HepG2 (cell line): ENCODE data around the gene PPCDC. TPM values are rescaled to one million over a fixed set of nuclear protein-coding genes. Genes with fewer than 3 reads are reported as not detected.

Experiments
- ATAC-seq: fragments of 200-7000 bp; cut with Tn5 transposase; 3 replicates; pipeline ENCODE4 v1.9.1; 2020; ENCODE audit warnings: mild to moderate bottlenecking, moderate library complexity
- BruUV-seq: library from RNA; stranded (reverse); fragments of 400-500 nt; replicated peaks from 2 replicates; lab custom pipeline; 2021; lab: Mats Ljungman, UMichigan
- CTCF ChIA-PET: fragments of 300-600 bp; formaldehyde crosslinking; extraction: SDS; loops from one replicate; lab custom pipeline; 2021; ENCODE audit warnings: low total read pairs, inconsistent platforms, low intra/inter-chr PET ratio; lab: Yijun Ruan, JAX
- POLR2A ChIA-PET: fragments of 350-600 bp; sonication (Branson Sonifier 250); formaldehyde crosslinking; loops from one replicate; lab custom pipeline; 2020; ENCODE audit warnings: antibody characterized with exemption, inconsistent platforms; lab: Yijun Ruan, JAX
- DNase-seq: peaks from one replicate; pipeline ENCODE4 v3.0.0-alpha.2; 2015; ENCODE audit warnings: low spot score
- FAIRE-seq: peaks from 3 replicates; lab custom pipeline; 2011; peaks lifted over from hg19 to GRCh38; lab: Jason Lieb, UNC
- H2AFZ ChIP-seq: one replicate; pipeline ENCODE4 v1.6.1; 2011; ENCODE audit warnings: low read length, inconsistent platforms
- H3K27ac ChIP-seq: fragments of 300-600 bp; 3 replicates; pipeline ENCODE4 v1.8.0; 2011; ENCODE audit warnings: mixed run types, mild to moderate bottlenecking, mixed read lengths, low read length, inconsistent platforms; ENCODE audit not compliant: insufficient read depth; ENCODE audit errors: extremely low read length
- H3K27me3 ChIP-seq, 2 experiments: fragments of 200-600 bp in 1 of 2; 2 replicates in 1 of 2; 3 replicates in 1 of 2; pipeline versions ENCODE4 v1.6.0 to v1.8.0; 2011; ENCODE audit warnings: low read length in 2 of 2, mild to moderate bottlenecking in 2 of 2, moderate library complexity in 2 of 2, inconsistent platforms in 1 of 2; ENCODE audit not compliant: insufficient read depth in 2 of 2, control insufficient read depth in 1 of 2
- H3K36me3 ChIP-seq, 2 experiments: fragments of 200-600 bp in 1 of 2; replicated peaks in 1 of 2; 2 replicates in 1 of 2; 3 replicates in 1 of 2; pipeline versions ENCODE4 v1.5.1 to v1.8.0; 2011; ENCODE audit warnings: low read length in 2 of 2, inconsistent platforms in 1 of 2; ENCODE audit not compliant: insufficient read depth in 2 of 2, control insufficient read depth in 1 of 2
- H3K4me1 ChIP-seq: 2 replicates; pipeline ENCODE4 v1.5.1; 2012; ENCODE audit warnings: low read length, inconsistent platforms; ENCODE audit not compliant: insufficient read depth
- H3K4me2 ChIP-seq: 2 replicates; pipeline ENCODE4 v1.6.0; 2011; ENCODE audit warnings: low read depth, low read length, inconsistent platforms
- H3K4me3 ChIP-seq, 3 experiments: fragments of 200-600 bp in 1 of 3; sonication (generic), shearing (Covaris generic) in 1 of 3; replicated peaks in 1 of 3; 2 replicates each; pipeline ENCODE4 v1.5.1; 2011 to 2016; ENCODE audit warnings: low read length in 3 of 3, inconsistent platforms in 2 of 3, low read depth in 2 of 3, mild to moderate bottlenecking in 2 of 3, control low read depth in 1 of 3, mixed read lengths in 1 of 3; ENCODE audit not compliant: insufficient read depth in 1 of 3
- H3K79me2 ChIP-seq: one replicate; pipeline ENCODE4 v1.6.1; 2011; ENCODE audit warnings: low read length, inconsistent platforms; ENCODE audit not compliant: insufficient read depth
- H3K9ac ChIP-seq: 2 replicates; pipeline ENCODE4 v1.6.0; 2011; ENCODE audit warnings: mild to moderate bottlenecking, low read depth, low read length, inconsistent platforms; ENCODE audit not compliant: insufficient read depth
- H3K9me3 ChIP-seq: 2 replicates; pipeline ENCODE4 v1.5.1; 2012; ENCODE audit warnings: mild to moderate bottlenecking, low read length
- H4K20me1 ChIP-seq: 2 replicates; pipeline ENCODE4 v1.6.0; 2011; ENCODE audit warnings: inconsistent platforms, mild to moderate bottlenecking, low read length, moderate library complexity; ENCODE audit not compliant: insufficient read depth
- CCDC6 ChIP-seq: sonication (generic); formaldehyde crosslinking; IDR thresholded peaks from 2 replicates; pipeline ENCODE4 v1.8.1; 2022; ENCODE audit warnings: mild to moderate bottlenecking, missing genetic modification reagents, moderate library complexity
- CHD4 ChIP-seq: fragments of 200-600 bp; sonication (generic); IDR thresholded peaks from 2 replicates; pipeline ENCODE4 v1.7.0; 2017; ENCODE audit warnings: mild to moderate bottlenecking, low read length, borderline replicate concordance
- DMAP1 ChIP-seq: IDR thresholded peaks from 2 replicates; pipeline ENCODE4 v1.6.1; 2016
- GATAD2A ChIP-seq: IDR thresholded peaks from 2 replicates; pipeline ENCODE4 v1.6.1; 2016
- GFI1 ChIP-seq: sonication (generic); formaldehyde crosslinking; IDR thresholded peaks from 2 replicates; pipeline ENCODE4 v1.5.0; 2020; ENCODE audit warnings: missing genetic modification reagents, mild to moderate bottlenecking, borderline replicate concordance
- HOXA5 ChIP-seq: sonication (generic); formaldehyde crosslinking; IDR thresholded peaks from 2 replicates; pipeline ENCODE4 v1.4.0; 2020; ENCODE audit warnings: missing genetic modification reagents
- KDM4B ChIP-seq: sonication (generic); formaldehyde crosslinking; IDR thresholded peaks from 2 replicates; pipeline ENCODE4 v1.4.0; 2020; ENCODE audit warnings: missing genetic modification reagents
- LCORL ChIP-seq, 2 experiments: fragments of 450-650 bp in 1 of 2; sonication (generic) in 1 of 2; formaldehyde crosslinking in 1 of 2; IDR thresholded peaks; 2 replicates each; pipeline versions ENCODE4 v1.5.0 to v1.6.1; 2017 to 2020; ENCODE audit warnings: antibody characterized with exemption in 1 of 2, missing genetic modification reagents in 1 of 2
- NFE2L1 ChIP-seq: sonication (generic); formaldehyde crosslinking; IDR thresholded peaks from 2 replicates; pipeline ENCODE4 v1.4.0; 2020; ENCODE audit warnings: missing genetic modification reagents, mild to moderate bottlenecking, borderline replicate concordance
- NFYC ChIP-seq: IDR thresholded peaks from 2 replicates; pipeline ENCODE4 v1.6.1; 2016; ENCODE audit warnings: missing genetic modification reagents, missing compliant biosample characterization
- NPAS2 ChIP-seq: sonication (generic); formaldehyde crosslinking; IDR thresholded peaks from 2 replicates; pipeline ENCODE4 v1.8.0; 2022; ENCODE audit warnings: mild to moderate bottlenecking, missing genetic modification reagents, borderline replicate concordance
- PRMT3 ChIP-seq: sonication (generic); formaldehyde crosslinking; IDR thresholded peaks from 2 replicates; pipeline ENCODE4 v1.8.1; 2022; ENCODE audit warnings: low read depth, mild to moderate bottlenecking, moderate library complexity, missing genetic modification reagents, borderline replicate concordance
- SALL2 ChIP-seq: sonication (generic); formaldehyde crosslinking; IDR thresholded peaks from 2 replicates; pipeline ENCODE4 v1.8.1; 2023; ENCODE audit warnings: mild to moderate bottlenecking, missing genetic modification reagents, inconsistent platforms
- SOX5 ChIP-seq: IDR thresholded peaks from 2 replicates; pipeline ENCODE4 v1.6.1; 2016; ENCODE audit warnings: borderline replicate concordance
- SP4 ChIP-seq: sonication (generic); formaldehyde crosslinking; IDR thresholded peaks from 2 replicates; pipeline ENCODE4 v1.8.1; 2023; ENCODE audit warnings: mild to moderate bottlenecking, missing genetic modification reagents
- SRF ChIP-seq: IDR thresholded peaks from 2 replicates; pipeline ENCODE4 v1.6.1; 2011; ENCODE audit warnings: mild to moderate bottlenecking, low read depth, low read length, moderate library complexity
- SSRP1 ChIP-seq: IDR thresholded peaks from 2 replicates; pipeline ENCODE4 v1.6.1; 2016; ENCODE audit warnings: control low read depth
- TCF7 ChIP-seq: sonication (generic); IDR thresholded peaks from 2 replicates; pipeline ENCODE4 v1.6.1; 2016; ENCODE audit warnings: antibody characterized with exemption, low read depth
- ZFAT ChIP-seq: sonication (generic); formaldehyde crosslinking; conservative IDR thresholded peaks from 2 replicates; pipeline ENCODE4 v1.8.1; 2023; ENCODE audit warnings: missing genetic modification reagents, inconsistent platforms
- ZMAT3 ChIP-seq: sonication (generic); formaldehyde crosslinking; conservative IDR thresholded peaks from 2 replicates; pipeline ENCODE4 v1.7.0; 2021; ENCODE audit warnings: missing genetic modification reagents
- ZNF430 ChIP-seq: sonication (generic); formaldehyde crosslinking; IDR thresholded peaks from 2 replicates; pipeline ENCODE4 v1.9.0; 2021; ENCODE audit warnings: mild to moderate bottlenecking, missing genetic modification reagents
- ZNF451 ChIP-seq: sonication (generic); formaldehyde crosslinking; IDR thresholded peaks from 2 replicates; pipeline ENCODE4 v1.5.0; 2020; ENCODE audit warnings: mild to moderate bottlenecking, missing genetic modification reagents
- ZNF510 ChIP-seq: sonication (generic); formaldehyde crosslinking; IDR thresholded peaks from 2 replicates; pipeline ENCODE4 v1.4.0; 2020; ENCODE audit warnings: low read depth, mild to moderate bottlenecking, missing genetic modification reagents
- ZNF598 ChIP-seq: sonication (generic); formaldehyde crosslinking; IDR thresholded peaks from 2 replicates; pipeline ENCODE4 v1.5.1; 2020; ENCODE audit warnings: mild to moderate bottlenecking, missing genetic modification reagents, borderline replicate concordance
- ZNF839 ChIP-seq: sonication (generic); formaldehyde crosslinking; IDR thresholded peaks from 2 replicates; pipeline ENCODE4 v1.4.0; 2020; ENCODE audit warnings: missing genetic modification reagents, mild to moderate bottlenecking, borderline replicate concordance
- ZNF850 ChIP-seq: sonication (generic); formaldehyde crosslinking; conservative IDR thresholded peaks from 2 replicates; pipeline ENCODE4 v1.9.0; 2021; ENCODE audit warnings: mild to moderate bottlenecking, missing genetic modification reagents
- WGBS: methylation state at CpG from one replicate; pipeline ENCODE4 v1.1.6; 2017; ENCODE audit warnings: low lambda C conversion rate; 5-methylcytosine and 5-hydroxymethylcytosine counted together
- in situ Hi-C: cut with HindIII; loops from 2 replicates; pipeline ENCODE4 v1.10.0; 2017; ENCODE audit warnings: low pct_unique_long_range_greater_than_20kb; ENCODE audit not compliant: extremely low pct_ligation_motif_present
- intact Hi-C: fragments of 100-400 bp; cut with micrococcal nuclease; formaldehyde crosslinking; loops from one replicate; pipeline ENCODE4 v1.10.0; 2022; ENCODE audit not compliant: unreplicated experiment
- polyA plus RNA-seq, 8 experiments: library from polyadenylated mRNA; depleted of rRNA in 3 of 8; stranded (reverse) in 7 of 8; unstranded in 1 of 8; fragments of >200 nt; fragmentation: Illumina TruSeq in 4 of 8; extraction: Trizol in 4 of 8; gene quantifications; 2 replicates each; pipeline versions ENCODE4 v1.2.1 to v1.2.3, GENCODE V29; 2011 to 2016; ENCODE audit warnings: low read depth in 4 of 8, missing spikeins in 1 of 8, mixed read lengths in 1 of 8; ENCODE audit not compliant: insufficient read depth in 1 of 8
- total RNA-seq, 5 experiments: library from RNA; depleted of rRNA; stranded (reverse); fragments of >200 nt; fragmentation: Illumina TruSeq; extraction: Trizol; gene quantifications; 2 replicates each; pipeline ENCODE4 v1.2.3, GENCODE V29; 2016; ENCODE audit warnings: low read depth in 1 of 5
- TF ChIP-seq, protein P1 (sequence below): sonication (generic); formaldehyde crosslinking; IDR thresholded peaks from 2 replicates; pipeline ENCODE4 v1.4.0; 2020; ENCODE audit warnings: mild to moderate bottlenecking, missing genetic modification reagents

Gene PPCDC
- total and polyA plus RNA-seq, 2 of the 13 experiments (the other 11 are each of a cell fraction or from before 2014, with no cell fraction given) = 12.3 to 12.8 TPM

DNA sequence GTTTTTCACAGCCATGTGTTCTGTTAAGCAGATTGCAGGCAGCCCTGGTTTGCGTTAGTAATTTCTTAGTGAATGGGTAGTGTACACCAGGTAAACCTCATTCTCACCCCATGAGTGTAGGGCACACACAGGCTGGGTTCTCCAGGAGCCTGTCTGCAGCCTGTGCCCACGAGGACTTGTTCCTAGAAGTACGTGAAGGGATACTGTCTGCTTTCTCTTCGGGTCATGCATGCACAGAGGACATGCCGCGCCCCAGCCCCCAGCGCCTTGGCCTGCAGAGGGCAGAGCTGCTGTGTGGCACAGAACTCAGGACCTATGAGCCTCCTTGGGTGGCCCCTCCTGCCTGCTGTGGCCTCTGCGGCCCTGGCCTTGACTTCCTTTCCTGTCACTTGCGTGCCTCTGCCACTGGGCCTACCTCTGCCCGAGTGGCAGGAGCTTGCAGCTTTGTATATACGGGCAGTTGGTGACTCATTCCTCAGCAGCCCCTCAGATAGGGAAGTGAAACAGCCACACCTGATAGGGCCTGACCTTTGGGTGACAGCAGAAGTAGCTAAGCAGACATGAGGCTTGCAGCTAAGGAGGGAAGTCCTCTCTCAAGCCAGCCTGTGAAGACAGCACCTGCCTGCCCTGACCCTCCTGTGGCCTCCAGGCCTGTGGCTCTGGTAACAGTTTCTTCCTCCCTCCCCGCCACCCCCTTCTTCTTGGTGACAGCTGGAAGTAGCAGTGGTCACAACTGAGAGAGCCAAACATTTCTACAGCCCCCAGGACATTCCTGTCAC is 19.5 kb downstream of the PPCDC start:
- WGBS = 28% methylated on average over 7 of the region's 12 CpGs
- no peak overlapping the region for H2AFZ ChIP-seq
- peaks cover 2 to 6% of the 10 kb centered on the region in 2 experiments; a peak in 1 of 5 replicates for H3K36me3 ChIP-seq
- FAIRE-seq (no peak), ATAC-seq (peak; percentile 77), DNase-seq (peak; percentile 93)
- peak overlapping the region; percentile 59 for H3K4me2 ChIP-seq
- H3K4me1 ChIP-seq = peaks cover 76% of the 10 kb centered on the region
- peak overlapping the region; percentile 79 for H3K27ac ChIP-seq
- no TSS peak for BruUV-seq
- H3K4me3 ChIP-seq = peak overlapping the region in 1 of 3 experiments; percentile 45; a peak in 2 of 6 replicates
- H3K79me2 ChIP-seq = no peaks in the 10 kb centered on the region
- H3K27me3 ChIP-seq = no peaks in the 10 kb centered on the region
- intact Hi-C loops (loop anchor here (1.0 to 5.0 kb wide), 6 partner anchors 79 to 408 kb away; partner anchors contain the start of gene SIN3A), in situ Hi-C loops (no loop called here)
- H4K20me1 ChIP-seq = no peaks in the 10 kb centered on the region
- H3K9ac ChIP-seq = peak overlapping the region; percentile 66
- no peaks in the 10 kb centered on the region for H3K9me3 ChIP-seq
- CTCF ChIA-PET = interaction anchor here (1.1 to 2.8 kb wide), 4 partner anchors 102 to 167 kb away, joined by 3 to 54 read pairs (median 5); partner anchors contain the start of gene C15orf39
- POLR2A ChIA-PET = interaction anchor here (0.9 to 3.3 kb wide), 24 partner anchors 9 to 175 kb away, joined by 3 to 60 read pairs (median 9); partner anchors contain the start of gene PPCDC
- TF ChIP-seq SALL2 (CRISPR knock-in tag) (peak; percentile 41; the same call in 1 of the 2 replicates), NFE2L1 (CRISPR knock-in tag) (no peak), KDM4B (CRISPR knock-in tag) (0 out of 2 replicates have a peak, but pooled peaks have one; percentile 61), GATAD2A (CRISPR knock-in tag) (peak; percentile 98), SSRP1 (CRISPR knock-in tag) (no peak), ZNF430 (0 out of 2 replicates have a peak, but pooled peaks have one; percentile 44), CCDC6 (0 out of 2 replicates have a peak, but pooled peaks have one; percentile 35), TCF7 (no peak), ZNF598 (no peak), ZNF850 (CRISPR knock-in tag) (no peak), CHD4 (no peak), ZFAT (CRISPR knock-in tag) (no peak), ZNF510 (no peak), HOXA5 (CRISPR knock-in tag) (no peak), NFYC (CRISPR knock-in tag) (peak; percentile 20; the same call in 1 of the 2 replicates), ZMAT3 (CRISPR knock-in tag) (peak; percentile 90), GFI1 (peak; percentile 73), ZNF451 (CRISPR knock-in tag) (0 out of 2 replicates have a peak, but pooled peaks have one; percentile 28), SP4 (CRISPR knock-in tag) (0 out of 2 replicates have a peak, but pooled peaks have one; percentile 36), LCORL (IDR thresholded peaks at IDR 0.05) (no peak), LCORL (CRISPR knock-in tag; IDR thresholded peaks at IDR 0.05) (peak; percentile 82; the same call in 1 of the 2 replicates), ZNF839 (CRISPR knock-in tag) (no peak), DMAP1 (CRISPR knock-in tag) (0 out of 2 replicates have a peak, but pooled peaks have one; percentile 9), NPAS2 (no peak), SOX5 (CRISPR knock-in tag) (peak; percentile 74; the same call in 1 of the 2 replicates), PRMT3 (CRISPR knock-in tag) (no peak), SRF (no peak)
- TF ChIP-seq, protein P1, sequence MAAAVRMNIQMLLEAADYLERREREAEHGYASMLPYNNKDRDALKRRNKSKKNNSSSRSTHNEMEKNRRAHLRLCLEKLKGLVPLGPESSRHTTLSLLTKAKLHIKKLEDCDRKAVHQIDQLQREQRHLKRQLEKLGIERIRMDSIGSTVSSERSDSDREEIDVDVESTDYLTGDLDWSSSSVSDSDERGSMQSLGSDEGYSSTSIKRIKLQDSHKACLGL (CRISPR knock-in tag) = peak; percentile 65; the same call in 1 of the 2 replicates
